ENCODE measurements around the gene APP.

The APP gene

GRCh38 chr21:26148840-26149354 lies 21.7 kb downstream of the APP start:
- no peaks in the 10 kb centered on the region for H3K79me2 ChIP-seq (ENCODE audit: control insufficient read depth, low read length)
- no peak overlapping the region for H3K4me2 ChIP-seq (ENCODE audit: low read length)
- H3K27me3 ChIP-seq (ENCODE audit: control insufficient read depth, low read length) = no peaks in the 10 kb centered on the region
- no peaks in the 10 kb centered on the region for H4K20me1 ChIP-seq (ENCODE audit: control insufficient read depth, insufficient read depth, low read depth, low read length)
- TF ChIP-seq EZH2phosphoT487 (IDR thresholded peaks at IDR 0.05; ENCODE audit: borderline replicate concordance, low read length) (no peak), CTCF (IDR thresholded peaks at IDR 0.05; ENCODE audit: low read depth, low read length, poor library complexity, severe bottlenecking) (no peak)
- no peak overlapping the region for H3K4me3 ChIP-seq (ENCODE audit: low read length)
- no peak overlapping the region for H3K27ac ChIP-seq (ENCODE audit: low read depth, low read length)
- no peaks in the 10 kb centered on the region for H3K9me3 ChIP-seq (ENCODE audit: control insufficient read depth, insufficient read depth, low read length)
- no peaks in the 10 kb centered on the region for H3K9me2 ChIP-seq (replicated peaks; ENCODE audit: control insufficient read depth, low read length)
- no peaks in the 10 kb centered on the region for H3K4me1 ChIP-seq (ENCODE audit: control insufficient read depth, low read length)
- no peaks in the 10 kb centered on the region for H3K36me3 ChIP-seq (ENCODE audit: control insufficient read depth, low read length)
- no peaks in the 10 kb centered on the region for H3F3A ChIP-seq (ENCODE audit: control insufficient read depth, insufficient read depth)

- no peaks in the 10 kb centered on the region for H3K79me2 ChIP-seq (ENCODE audit: control insufficient read depth, low read length)
- H3K27ac ChIP-seq (ENCODE audit: low read depth, low read length) = no peak overlapping the region
- TF ChIP-seq EZH2phosphoT487 (IDR thresholded peaks at IDR 0.05; ENCODE audit: borderline replicate concordance, low read length) = no peak
- TF ChIP-seq CTCF (IDR thresholded peaks at IDR 0.05; ENCODE audit: low read depth, low read length, poor library complexity, severe bottlenecking) = no peak
Measured at GRCh38 chr21:26148071-26148839, 22.3 kb downstream of the APP start.

GRCh38 chr21:26147535-26147934 lies 23.0 kb downstream of the APP start:
- H3K4me3 ChIP-seq (ENCODE audit: low read length) = no peak overlapping the region
- no peaks in the 10 kb centered on the region for H3K4me1 ChIP-seq (ENCODE audit: control insufficient read depth, low read length)
- H3K36me3 ChIP-seq (ENCODE audit: control insufficient read depth, low read length) = no peaks in the 10 kb centered on the region
- no peaks in the 10 kb centered on the region for H3K9me2 ChIP-seq (replicated peaks; ENCODE audit: control insufficient read depth, low read length)
- no peaks in the 10 kb centered on the region for H4K20me1 ChIP-seq (ENCODE audit: control insufficient read depth, insufficient read depth, low read depth, low read length)
- no peak overlapping the region for H3K27ac ChIP-seq (ENCODE audit: low read depth, low read length)
- no peak overlapping the region for H3K4me2 ChIP-seq (ENCODE audit: low read length)
- no peaks in the 10 kb centered on the region for H3F3A ChIP-seq (ENCODE audit: control insufficient read depth, insufficient read depth)
- no peaks in the 10 kb centered on the region for H3K27me3 ChIP-seq (ENCODE audit: control insufficient read depth, low read length)
- TF ChIP-seq CTCF (IDR thresholded peaks at IDR 0.05; ENCODE audit: low read depth, low read length, poor library complexity, severe bottlenecking) = no peak
- H3K9me3 ChIP-seq (ENCODE audit: control insufficient read depth, insufficient read depth, low read length) = no peaks in the 10 kb centered on the region
- H3K79me2 ChIP-seq (ENCODE audit: control insufficient read depth, low read length) = no peaks in the 10 kb centered on the region

More at GRCh38 chr21:26148071-26148839, 22.3 kb downstream of the APP start:
- H3K4me1 ChIP-seq (ENCODE audit: control insufficient read depth, low read length) = no peaks in the 10 kb centered on the region
- H3K4me3 ChIP-seq (ENCODE audit: low read length) = no peak overlapping the region
- no peaks in the 10 kb centered on the region for H3K27me3 ChIP-seq (ENCODE audit: control insufficient read depth, low read length)
- H3K36me3 ChIP-seq (ENCODE audit: control insufficient read depth, low read length) = no peaks in the 10 kb centered on the region
- H4K20me1 ChIP-seq (ENCODE audit: control insufficient read depth, insufficient read depth, low read depth, low read length) = no peaks in the 10 kb centered on the region
- no peaks in the 10 kb centered on the region for H3F3A ChIP-seq (ENCODE audit: control insufficient read depth, insufficient read depth)
- H3K9me2 ChIP-seq (replicated peaks; ENCODE audit: control insufficient read depth, low read length) = no peaks in the 10 kb centered on the region
- H3K9me3 ChIP-seq (ENCODE audit: control insufficient read depth, insufficient read depth, low read length) = no peaks in the 10 kb centered on the region
- H3K4me2 ChIP-seq (ENCODE audit: low read length) = no peak overlapping the region

Data from DOHH2 (cell line).